Measurements from ENCODE around the gene ZDHHC24. TPM values are rescaled to one million over a fixed set of nuclear protein-coding genes. Genes with fewer than 3 reads are reported as not detected.

ZDHHC24 gene
- total RNA-seq, 2 experiments from 2014 or later, result 17.0 to 18.4 TPM

DNA sequence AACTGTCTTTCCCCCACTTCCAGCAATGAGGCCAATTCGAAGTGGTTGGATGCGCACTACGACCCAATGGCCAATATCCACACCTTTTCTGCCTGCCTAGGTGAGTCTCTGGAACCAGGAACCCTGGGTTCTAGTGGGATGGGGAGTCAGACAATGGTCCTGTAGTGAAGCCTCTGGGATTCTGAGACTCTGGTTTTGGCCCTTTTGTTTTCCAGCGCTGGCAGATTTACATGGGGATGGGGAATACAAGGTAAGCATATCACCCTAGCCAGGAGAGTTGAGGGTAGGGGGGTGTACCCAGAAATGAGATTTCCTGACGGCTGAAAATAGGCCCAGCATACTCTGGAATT, 34.9 kb downstream of the ZDHHC24 start:
- Histone ChIP-seq H3K9me3 (ENCODE audit: control insufficient read depth in 1 of 2, insufficient read depth in 1 of 2, low read length in 2 of 2) (no peaks in the 10 kb centered on the region), H3K4me1 (ENCODE audit: insufficient read depth, low read length) (peaks cover 14% of the 10 kb centered on the region), H3K27me3 (ENCODE audit: control insufficient read depth in 1 of 2, insufficient read depth in 2 of 2, low read length in 2 of 2) (no peaks in the 10 kb centered on the region), H3K4me3 (ENCODE audit: low read length) (peak overlapping the region; percentile 77), H3K27ac (ENCODE audit: low read depth in 1 of 2, low read length in 2 of 2) (no peak overlapping the region), H3K36me3 (ENCODE audit: insufficient read depth, low read length) (peaks cover 17% of the 10 kb centered on the region)
- Mint-ChIP-seq H3K27me3 (no peaks in the 10 kb centered on the region), H3K27ac (peak overlapping the region; percentile 61), H3K36me3 (ENCODE audit: low read depth) (peaks cover 21% of the 10 kb centered on the region), H3K4me1 (ENCODE audit: low read depth) (peaks cover 16% of the 10 kb centered on the region), H3K4me3 (peak overlapping the region; percentile 90), H3K9me3 (no peaks in the 10 kb centered on the region)
- intact Hi-C loops (cut with DNase I, micrococcal nuclease), result loop anchor here in 1 of 2 experiments (2.0 kb wide), 3 partner anchors 28 to 72 kb away; partner anchors contain the start of gene MRPL11
- DNase-seq (no peak), ATAC-seq (ENCODE audit: poor library complexity) (no peak)
- ChIA-PET CTCF (interaction anchor here (0.7 to 1.9 kb wide), 2 partner anchors 72 to 108 kb away, joined by 4 to 10 read pairs; partner anchors contain the start of gene MRPL11), POLR2A (interaction anchor here (0.6 to 1.9 kb wide), 7 partner anchors 31 to 638 kb away, joined by 3 to 12 read pairs (median 6); partner anchors contain the start of genes ACTN3, DPP3, MRPL11 and PELI3)
- TF ChIP-seq, protein P1, sequence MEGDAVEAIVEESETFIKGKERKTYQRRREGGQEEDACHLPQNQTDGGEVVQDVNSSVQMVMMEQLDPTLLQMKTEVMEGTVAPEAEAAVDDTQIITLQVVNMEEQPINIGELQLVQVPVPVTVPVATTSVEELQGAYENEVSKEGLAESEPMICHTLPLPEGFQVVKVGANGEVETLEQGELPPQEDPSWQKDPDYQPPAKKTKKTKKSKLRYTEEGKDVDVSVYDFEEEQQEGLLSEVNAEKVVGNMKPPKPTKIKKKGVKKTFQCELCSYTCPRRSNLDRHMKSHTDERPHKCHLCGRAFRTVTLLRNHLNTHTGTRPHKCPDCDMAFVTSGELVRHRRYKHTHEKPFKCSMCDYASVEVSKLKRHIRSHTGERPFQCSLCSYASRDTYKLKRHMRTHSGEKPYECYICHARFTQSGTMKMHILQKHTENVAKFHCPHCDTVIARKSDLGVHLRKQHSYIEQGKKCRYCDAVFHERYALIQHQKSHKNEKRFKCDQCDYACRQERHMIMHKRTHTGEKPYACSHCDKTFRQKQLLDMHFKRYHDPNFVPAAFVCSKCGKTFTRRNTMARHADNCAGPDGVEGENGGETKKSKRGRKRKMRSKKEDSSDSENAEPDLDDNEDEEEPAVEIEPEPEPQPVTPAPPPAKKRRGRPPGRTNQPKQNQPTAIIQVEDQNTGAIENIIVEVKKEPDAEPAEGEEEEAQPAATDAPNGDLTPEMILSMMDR (IDR thresholded peaks at IDR 0.05), result no peak

DNA sequence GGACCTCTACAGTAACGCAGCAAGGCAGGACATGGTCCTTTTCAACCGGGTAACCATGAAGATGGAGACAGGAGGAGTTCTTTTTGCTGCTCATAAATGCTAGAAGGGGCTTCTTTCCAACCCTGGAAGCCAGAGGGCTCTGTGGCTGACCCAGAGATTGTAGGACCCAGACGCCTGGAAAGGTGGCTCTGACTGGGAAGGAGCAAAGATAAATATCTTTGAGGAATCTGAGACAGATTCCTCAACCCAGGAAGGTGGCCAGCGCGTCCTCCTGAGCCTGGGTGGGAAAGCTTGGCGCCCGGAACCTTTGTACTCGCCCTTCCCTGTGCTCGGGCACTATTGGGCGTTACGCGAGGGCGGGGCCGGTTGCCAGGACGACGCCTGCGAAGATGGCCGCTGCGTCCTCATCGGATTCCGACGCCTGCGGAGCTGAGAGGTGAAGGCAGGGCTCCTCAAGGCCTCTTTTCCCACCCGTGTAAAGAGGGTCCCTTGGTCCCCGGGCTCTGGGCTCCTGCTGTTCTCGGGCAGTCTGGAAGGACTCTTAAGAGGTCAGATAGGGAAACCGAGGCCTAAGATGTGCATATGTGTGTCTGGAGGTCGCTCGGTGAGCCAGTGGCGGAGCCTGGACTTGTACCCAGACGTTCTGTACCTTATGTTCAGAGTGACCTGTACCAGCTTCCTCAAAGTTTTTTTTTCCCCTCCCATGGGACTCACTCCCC, 35.4 kb downstream of the ZDHHC24 start, which contains the start of gene BBS1:
TSS of gene BBS1 (plus strand) at position 365 of the 719 bp plus-strand sequence. CDS start at position 390, 25 bp downstream.
- Mint-ChIP-seq H3K9me3 (no peaks in the 10 kb centered on the region), H3K4me3 (peak within 1 kb of the TSS; percentile 90), H3K27ac (peak within 1 kb of the TSS; percentile 61), H3K27me3 (no peaks in the 10 kb centered on the region), H3K36me3 (ENCODE audit: low read depth) (peaks cover 23% of the 10 kb centered on the region), H3K4me1 (ENCODE audit: low read depth) (peaks cover 16% of the 10 kb centered on the region)
- H3K4me1 ChIP-seq (ENCODE audit: insufficient read depth, low read length), result peaks cover 14% of the 10 kb centered on the region
- ChIA-PET POLR2A (interaction anchor here (0.6 to 1.9 kb wide), 8 partner anchors 9 to 637 kb away, joined by 3 to 12 read pairs (median 5); partner anchors contain the start of genes ACTN3, DPP3, MRPL11 and PELI3), CTCF (interaction anchor here (0.7 to 1.9 kb wide), 3 partner anchors 72 to 168 kb away, joined by 3 to 10 read pairs (median 4); partner anchors contain the start of gene MRPL11)
- H3K4me3 ChIP-seq (ENCODE audit: low read length), result peak within 1 kb of the TSS; percentile 77
- no peaks in the 10 kb centered on the region for H3K9me3 ChIP-seq (ENCODE audit: control insufficient read depth in 1 of 2, insufficient read depth in 1 of 2, low read length in 2 of 2)
- H3K27me3 ChIP-seq (ENCODE audit: control insufficient read depth in 1 of 2, insufficient read depth in 2 of 2, low read length in 2 of 2), result no peaks in the 10 kb centered on the region
- peaks cover 15% of the 10 kb centered on the region for H3K36me3 ChIP-seq (ENCODE audit: insufficient read depth, low read length)
- TF ChIP-seq, protein P1 (IDR thresholded peaks at IDR 0.05), result no peak
- intact Hi-C loops (cut with DNase I, micrococcal nuclease), result loop anchor here in 1 of 2 experiments (2.0 kb wide), 3 partner anchors 28 to 72 kb away; partner anchors contain the start of gene MRPL11
- H3K27ac ChIP-seq (ENCODE audit: low read depth in 1 of 2, low read length in 2 of 2), result no peak within 1 kb of the TSS
- DNase-seq (peak; percentile 73 to 90 (median 80)), ATAC-seq (ENCODE audit: poor library complexity) (peak; percentile 99)

DNA sequence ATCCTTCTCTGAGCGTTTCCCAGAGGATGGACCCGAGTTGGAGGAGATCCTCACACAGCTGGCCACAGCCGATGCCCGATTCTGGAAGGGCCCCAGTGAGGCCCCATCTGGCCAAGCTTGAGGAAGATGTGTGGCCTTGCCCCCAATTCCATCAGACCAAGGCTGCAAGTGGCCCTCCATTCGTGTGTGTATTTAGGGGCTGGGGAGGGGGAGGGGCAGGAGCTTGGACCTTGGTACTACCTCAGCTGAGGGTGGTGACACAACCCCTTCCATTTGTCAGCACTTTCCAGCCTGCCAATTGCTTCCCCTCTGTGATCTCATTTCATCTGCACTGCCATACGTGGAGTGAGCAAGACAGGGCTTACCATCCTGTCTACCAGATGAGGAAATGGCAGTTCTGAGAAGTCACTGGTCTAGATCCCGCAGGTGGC, 36.7 kb downstream of the ZDHHC24 start:
- TF ChIP-seq, protein P1 (IDR thresholded peaks at IDR 0.05), result no peak
- Mint-ChIP-seq H3K27me3 (no peaks in the 10 kb centered on the region), H3K36me3 (ENCODE audit: low read depth) (peaks cover 23% of the 10 kb centered on the region), H3K27ac (no peak overlapping the region), H3K9me3 (no peaks in the 10 kb centered on the region), H3K4me1 (ENCODE audit: low read depth) (peaks cover 16% of the 10 kb centered on the region), H3K4me3 (no peak overlapping the region)
- H3K4me1 ChIP-seq (ENCODE audit: insufficient read depth, low read length), result peaks cover 14% of the 10 kb centered on the region
- H3K36me3 ChIP-seq (ENCODE audit: insufficient read depth, low read length), result peaks cover 18% of the 10 kb centered on the region
- CTCF ChIA-PET, result interaction anchor here (1.9 kb wide), 1 partner anchor 70 kb away, joined by 10 read pairs; the partner anchor contains the start of gene MRPL11
- POLR2A ChIA-PET, result interaction anchor here (0.8 to 1.9 kb wide), 5 partner anchors 10 to 334 kb away, joined by 3 to 10 read pairs (median 3); partner anchors contain the start of genes ACTN3, MRPL11, PELI3 and RCE1
- ATAC-seq (ENCODE audit: poor library complexity) (no peak), DNase-seq (no peak)
- H3K27me3 ChIP-seq (ENCODE audit: control insufficient read depth in 1 of 2, insufficient read depth in 2 of 2, low read length in 2 of 2), result no peaks in the 10 kb centered on the region
- H3K4me3 ChIP-seq (ENCODE audit: low read length), result no peak overlapping the region
- intact Hi-C loops (cut with DNase I, micrococcal nuclease), result loop anchor here in 1 of 2 experiments (1.0 kb wide), 1 partner anchor 171 kb away; no protein-coding TSS in a partner anchor
- no peaks in the 10 kb centered on the region for H3K9me3 ChIP-seq (ENCODE audit: control insufficient read depth in 1 of 2, insufficient read depth in 1 of 2, low read length in 2 of 2)
- H3K27ac ChIP-seq (ENCODE audit: low read depth in 1 of 2, low read length in 2 of 2), result no peak overlapping the region

Measured in CD4-positive, alpha-beta T cell (primary cell).